Right atrium auricular region (tissue), 2 donors: ENCODE measurements around the gene INTU. TPM values are rescaled to one million over a fixed set of nuclear protein-coding genes. Genes with fewer than 3 reads are reported as not detected.

ENCODE experiments used
- DNase-seq: peaks from one replicate; pipeline ENCODE4 v3.0.0-alpha.2; 2019; ENCODE audit warnings: low spot score
- H3K27ac ChIP-seq, 2 donors: fragments of 200-600 bp; sonication (generic); 1 replicate in 1 of 2; 2 replicates in 1 of 2; pipeline ENCODE4 v1.5.1; 2016 to 2019
- H3K27me3 ChIP-seq, 2 donors: fragments of 200-600 bp; sonication (generic); one replicate each; pipeline versions ENCODE4 v1.5.1 to v1.6.0; 2017 to 2019
- H3K36me3 ChIP-seq: fragments of 200-600 bp; sonication (generic); one replicate; pipeline ENCODE4 v1.5.1; 2016
- H3K4me1 ChIP-seq, 2 donors: fragments of 200-600 bp; sonication (generic); one replicate each; pipeline versions ENCODE4 v1.5.1 to v1.6.0; 2017 to 2019
- H3K4me3 ChIP-seq, 2 donors: fragments of 200-600 bp; sonication (generic); 1 replicate in 1 of 2; 2 replicates in 1 of 2; pipeline ENCODE4 v1.5.1; 2017 to 2019; ENCODE audit warnings: mild to moderate bottlenecking in 1 of 2, moderate library complexity in 1 of 2
- H3K9me3 ChIP-seq, 2 donors: fragments of 200-600 bp; sonication (generic); one replicate each; pipeline ENCODE4 v1.5.1; 2019
- total RNA-seq, 2 donors: library from RNA; depleted of rRNA; stranded (reverse); fragments of >200 nt; gene quantifications; one replicate each; pipeline ENCODE4 v1.1.0, GENCODE V29; 2016
- TF ChIP-seq, protein P1 (sequence below), 2 donors: fragments of 200-600 bp; sonication (generic); IDR thresholded peaks; one replicate each; pipeline ENCODE4 v1.5.1; 2019; ENCODE audit warnings: antibody characterized with exemption in 2 of 2

Gene INTU
- total RNA-seq, 2 donors from 2014 or later = 1.8 to 4.7 TPM

DNA sequence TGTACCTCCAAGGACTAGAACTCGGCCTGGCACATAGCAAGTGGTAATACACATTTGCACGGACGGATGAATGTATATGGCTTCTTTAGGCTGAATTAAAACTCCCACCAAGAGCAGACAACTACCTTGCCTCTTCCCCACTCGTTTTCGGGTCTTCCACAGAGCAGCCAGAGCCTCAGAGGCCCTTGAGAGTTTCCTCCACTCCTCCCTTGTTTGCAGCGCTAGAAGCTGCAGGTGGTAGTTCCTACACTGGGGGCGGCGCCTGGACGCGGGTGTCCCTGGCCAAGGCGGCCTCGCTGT lies 10.2 kb upstream of the INTU start:
- Histone ChIP-seq H3K27ac (no peak overlapping the region), H3K36me3 (no peaks in the 10 kb centered on the region), H3K27me3 (no peaks in the 10 kb centered on the region)

GRCh38 chr4:127622921-127623796 lies 9.6 kb upstream of the INTU start:
- H3K27ac ChIP-seq = peak overlapping the region in 1 of 2 donors; percentile 5
- H3K27me3 ChIP-seq = no peaks in the 10 kb centered on the region
- no peaks in the 10 kb centered on the region for H3K36me3 ChIP-seq
- TF ChIP-seq, protein P1, sequence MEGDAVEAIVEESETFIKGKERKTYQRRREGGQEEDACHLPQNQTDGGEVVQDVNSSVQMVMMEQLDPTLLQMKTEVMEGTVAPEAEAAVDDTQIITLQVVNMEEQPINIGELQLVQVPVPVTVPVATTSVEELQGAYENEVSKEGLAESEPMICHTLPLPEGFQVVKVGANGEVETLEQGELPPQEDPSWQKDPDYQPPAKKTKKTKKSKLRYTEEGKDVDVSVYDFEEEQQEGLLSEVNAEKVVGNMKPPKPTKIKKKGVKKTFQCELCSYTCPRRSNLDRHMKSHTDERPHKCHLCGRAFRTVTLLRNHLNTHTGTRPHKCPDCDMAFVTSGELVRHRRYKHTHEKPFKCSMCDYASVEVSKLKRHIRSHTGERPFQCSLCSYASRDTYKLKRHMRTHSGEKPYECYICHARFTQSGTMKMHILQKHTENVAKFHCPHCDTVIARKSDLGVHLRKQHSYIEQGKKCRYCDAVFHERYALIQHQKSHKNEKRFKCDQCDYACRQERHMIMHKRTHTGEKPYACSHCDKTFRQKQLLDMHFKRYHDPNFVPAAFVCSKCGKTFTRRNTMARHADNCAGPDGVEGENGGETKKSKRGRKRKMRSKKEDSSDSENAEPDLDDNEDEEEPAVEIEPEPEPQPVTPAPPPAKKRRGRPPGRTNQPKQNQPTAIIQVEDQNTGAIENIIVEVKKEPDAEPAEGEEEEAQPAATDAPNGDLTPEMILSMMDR (IDR thresholded peaks at IDR 0.05) = peak in 1 of 2 donors; percentile 32
- no peak for DNase-seq
- H3K4me3 ChIP-seq = peak overlapping the region; percentile 35 to 58
- H3K4me1 ChIP-seq = peaks cover 0 to 13% of the 10 kb centered on the region in 2 donors
- H3K9me3 ChIP-seq = peaks cover 0 to 7% of the 10 kb centered on the region in 2 donors

More for the DNA sequence above, 10.2 kb upstream of the INTU start:
- Histone ChIP-seq H3K4me3 (peak overlapping the region; percentile 35 to 58), H3K4me1 (peaks cover 0 to 13% of the 10 kb centered on the region in 2 donors), H3K9me3 (peaks cover 0 to 7% of the 10 kb centered on the region in 2 donors)
- DNase-seq = no peak
- TF ChIP-seq, protein P1 (IDR thresholded peaks at IDR 0.05) = no peak

- Histone ChIP-seq H3K4me1 (peaks cover 0 to 13% of the 10 kb centered on the region in 2 donors), H3K27ac (no peak overlapping the region), H3K36me3 (no peaks in the 10 kb centered on the region), H3K9me3 (peaks cover 0 to under 1% of the 10 kb centered on the region in 2 donors), H3K27me3 (no peaks in the 10 kb centered on the region), H3K4me3 (peak overlapping the region; percentile 35 to 58)
- no peak for DNase-seq
- TF ChIP-seq, protein P1 (IDR thresholded peaks at IDR 0.05) = no peak
Observed at GRCh38 chr4:127623797-127624083, 9.0 kb upstream of the INTU start.

DNA sequence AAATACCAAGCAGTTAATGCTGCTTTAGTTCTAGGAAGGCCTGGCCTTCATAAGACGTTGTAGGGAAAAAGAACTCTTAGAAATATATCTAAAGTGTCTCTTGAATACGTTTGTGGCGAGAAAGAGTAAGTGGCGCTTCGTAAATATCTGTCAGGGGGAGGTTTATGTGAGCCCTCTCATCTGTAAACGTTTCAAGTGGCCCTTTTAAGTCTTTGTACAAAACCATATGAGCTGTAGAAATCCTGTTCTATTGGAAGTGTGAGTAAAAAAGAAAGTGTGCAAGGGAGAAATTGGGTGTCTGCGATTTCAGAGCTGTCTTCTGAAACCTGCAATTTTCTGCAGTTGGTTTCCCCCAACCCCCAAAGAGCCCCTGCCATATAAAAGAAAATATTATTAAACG lies 8.6 kb upstream of the INTU start:
- Histone ChIP-seq H3K4me3 (no peak overlapping the region), H3K27me3 (no peaks in the 10 kb centered on the region), H3K27ac (no peak overlapping the region), H3K9me3 (no peaks in the 10 kb centered on the region), H3K4me1 (peaks cover 0 to 13% of the 10 kb centered on the region in 2 donors), H3K36me3 (no peaks in the 10 kb centered on the region)
- TF ChIP-seq, protein P1 (IDR thresholded peaks at IDR 0.05) = no peak
- no peak for DNase-seq

GRCh38 chr4:127629371-127629770 lies 3.4 kb upstream of the INTU start:
- H3K4me3 ChIP-seq = no peak overlapping the region
- no peaks in the 10 kb centered on the region for H3K36me3 ChIP-seq
- TF ChIP-seq, protein P1 (IDR thresholded peaks at IDR 0.05) = no peak
- H3K27ac ChIP-seq = no peak overlapping the region
- H3K9me3 ChIP-seq = no peaks in the 10 kb centered on the region
- H3K4me1 ChIP-seq = peaks cover 0 to 14% of the 10 kb centered on the region in 2 donors
- DNase-seq = no peak
- no peaks in the 10 kb centered on the region for H3K27me3 ChIP-seq

DNA sequence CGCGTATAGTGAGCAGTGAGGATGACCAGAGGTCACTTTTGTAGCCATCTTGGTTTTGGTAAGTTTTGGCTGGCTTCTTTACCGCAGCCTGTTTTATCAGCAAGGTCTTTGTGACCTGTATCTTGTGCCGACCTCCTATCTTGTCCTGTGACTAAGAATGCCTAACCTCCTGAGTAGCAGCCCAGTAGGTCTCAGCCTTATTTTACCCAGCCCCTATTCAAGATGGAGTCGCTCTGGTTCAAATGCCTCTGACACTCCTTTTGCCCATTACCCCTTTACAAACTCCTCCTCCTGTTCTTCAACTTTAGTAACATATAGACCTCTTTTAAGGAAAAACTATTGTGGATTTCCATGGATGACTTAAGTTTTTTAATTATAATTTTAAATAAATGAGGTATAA lies 2.6 kb upstream of the INTU start:
- Histone ChIP-seq H3K27ac (no peak overlapping the region), H3K27me3 (no peaks in the 10 kb centered on the region), H3K9me3 (no peaks in the 10 kb centered on the region), H3K4me1 (peaks cover 0 to 14% of the 10 kb centered on the region in 2 donors), H3K4me3 (no peak overlapping the region), H3K36me3 (no peaks in the 10 kb centered on the region)
- no peak for DNase-seq
- TF ChIP-seq, protein P1 (IDR thresholded peaks at IDR 0.05) = no peak
